DMS114 treated with DMSO at 0.1 percent for 48 hours (cell line): ENCODE measurements around the gene ISCU.
"Not testable (repeated sequence)": the region's sequence is repeated elsewhere in the genome, so short reads cannot be mapped to it uniquely, and the experiment has no call there.

ENCODE experiments used
- DNase-seq: peaks from one replicate; lab custom pipeline; 2025; ENCODE audit not compliant: unreplicated experiment; lab: John Stamatoyannopoulos, UW

ISCU gene

DNA sequence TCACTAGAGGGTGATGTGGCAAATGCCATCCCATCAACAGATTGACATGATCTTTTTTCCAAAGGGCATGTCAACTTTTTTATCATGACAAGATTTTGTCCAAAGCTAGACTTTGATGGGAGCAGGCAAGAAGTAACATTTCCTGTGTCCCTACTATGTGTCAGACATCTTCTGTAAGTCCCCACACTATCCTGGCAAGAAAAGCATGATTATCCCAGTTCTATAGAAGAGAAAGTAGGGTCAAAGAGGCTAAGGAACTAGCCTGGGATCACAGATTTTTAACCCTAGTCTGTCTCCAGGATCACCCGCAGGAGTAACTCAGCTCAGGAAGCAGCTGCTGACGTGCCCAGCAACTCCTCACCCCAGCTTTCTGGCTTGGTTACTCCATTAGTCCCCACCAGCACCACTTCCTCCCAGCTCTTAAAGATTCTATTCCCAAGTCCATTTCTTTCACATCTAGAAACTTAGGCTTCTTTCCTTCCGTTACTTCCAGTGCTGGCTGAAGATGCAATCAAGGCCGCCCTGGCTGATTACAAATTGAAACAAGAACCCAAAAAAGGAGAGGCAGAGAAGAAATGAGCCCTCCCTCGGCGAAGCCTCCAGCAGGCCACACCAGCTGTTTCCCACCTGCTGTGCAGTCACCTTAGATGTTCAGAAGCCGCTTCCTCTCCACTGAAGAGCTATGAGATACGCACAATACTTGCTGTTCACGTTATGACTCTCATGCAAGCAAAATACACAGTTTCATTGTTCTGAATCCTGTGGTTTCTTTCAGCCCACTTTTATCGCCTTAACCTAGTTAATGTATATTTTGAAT lies 6.2 kb downstream of the ISCU start:
- DNase-seq: no peak

DNA sequence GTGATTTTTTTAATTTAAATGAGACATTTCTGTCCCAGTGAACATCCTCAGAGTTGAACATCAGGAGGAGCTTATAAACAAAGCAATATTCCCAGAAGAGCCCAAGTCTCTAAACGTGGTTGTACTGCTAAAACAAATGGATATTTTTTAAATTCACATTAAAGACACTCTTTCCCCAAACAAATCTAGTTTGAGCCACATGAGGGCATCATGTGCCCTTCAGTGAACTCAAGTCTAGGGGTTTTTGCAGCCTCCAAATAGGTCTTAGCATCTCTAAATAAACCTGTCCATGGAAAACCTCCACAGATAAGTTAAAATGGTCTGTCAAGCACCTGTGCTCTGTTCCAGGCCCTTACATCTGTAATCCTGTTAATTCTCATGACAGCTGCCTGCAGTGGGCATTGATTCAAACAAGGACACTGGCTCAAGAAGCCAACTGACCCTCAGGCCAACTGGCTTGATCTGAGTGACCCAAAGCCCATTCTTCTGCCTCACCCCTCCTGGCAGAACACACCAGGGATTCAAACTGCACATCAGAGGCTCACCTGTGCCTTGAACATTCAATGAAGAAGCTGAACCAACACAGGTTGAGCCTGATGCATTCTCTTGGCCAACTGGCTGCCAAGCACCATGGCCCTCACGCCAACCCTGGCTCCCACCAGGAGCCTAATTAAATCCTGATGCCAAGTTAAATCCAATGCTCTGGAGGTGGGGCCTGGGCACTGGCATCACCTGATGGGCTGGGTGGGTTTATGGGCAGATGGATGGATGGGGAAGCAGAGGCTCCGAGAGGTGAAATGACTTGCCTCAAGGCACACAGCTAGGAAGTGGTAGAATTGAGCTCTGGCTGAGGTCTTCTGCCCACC lies 8.6 kb downstream of the ISCU start:
- peak; percentile 12 for DNase-seq

DNA sequence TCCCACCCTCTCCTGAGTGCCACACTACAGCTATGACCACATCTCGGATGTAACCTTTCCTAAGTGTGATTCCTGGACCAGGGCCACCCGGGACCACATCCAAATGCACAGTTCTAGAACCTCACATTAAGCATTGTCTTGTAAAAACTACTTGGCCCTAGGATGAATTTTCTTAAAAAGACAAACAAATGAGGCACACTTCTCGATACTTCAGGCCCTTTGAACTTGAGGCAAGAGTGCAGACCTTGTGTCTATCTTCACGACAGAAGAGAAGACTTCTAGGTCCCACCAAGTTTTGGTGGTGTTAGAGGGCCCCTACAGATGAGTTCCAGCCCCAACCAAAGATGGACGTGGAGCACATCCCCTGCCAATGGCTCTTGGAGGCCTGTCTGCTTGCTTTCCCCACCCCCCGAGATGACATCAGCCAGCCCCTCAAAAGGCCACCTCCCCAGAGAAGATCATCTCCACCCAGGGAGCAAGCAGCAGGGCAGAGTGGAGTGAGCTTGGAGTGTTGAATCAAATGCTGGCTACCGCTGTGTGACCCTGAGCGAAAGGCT lies 9.3 kb downstream of the ISCU start:
- DNase-seq: no peak

DNA sequence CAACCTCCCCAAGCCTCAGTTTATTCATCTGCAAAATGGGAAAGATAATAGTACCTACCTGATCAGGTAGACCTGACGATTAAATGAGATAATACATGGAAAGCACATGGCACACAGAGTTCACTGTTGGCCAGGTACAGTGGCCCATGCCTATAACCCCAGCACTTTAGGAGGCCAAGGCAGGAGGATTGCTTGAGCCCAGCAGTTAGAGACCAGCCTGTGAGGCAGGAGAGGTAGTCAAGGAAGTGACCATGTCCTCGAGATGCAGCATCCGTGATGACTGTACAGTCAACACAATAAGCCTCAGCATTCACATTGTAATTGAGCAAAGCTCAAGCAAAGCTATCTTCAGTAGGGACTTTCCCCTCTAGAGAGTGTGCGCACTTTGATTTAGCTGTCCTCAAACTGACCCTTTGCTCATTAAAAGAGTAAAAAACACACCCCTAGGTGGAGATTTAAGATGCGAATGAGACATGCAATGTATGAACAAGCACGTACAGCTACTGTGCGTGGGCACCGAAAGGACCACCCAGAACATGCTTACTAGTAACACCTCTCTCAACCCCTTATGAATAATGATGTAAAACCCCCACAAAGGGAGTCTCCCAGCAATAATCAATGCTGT lies 9.9 kb downstream of the ISCU start:
- DNase-seq: no peak

GRCh38 chr12:108573317-108573716 lies 10.9 kb downstream of the ISCU start:
- no peak for DNase-seq

GRCh38 chr12:108574276-108574675 lies 11.9 kb downstream of the ISCU start:
- DNase-seq: not testable (repeated sequence)

- no peak for DNase-seq
Measured at GRCh38 chr12:108575199-108575912, 13.0 kb downstream of the ISCU start.

- no peak for DNase-seq
Measured at GRCh38 chr12:108576660-108577234, 14.4 kb downstream of the ISCU start.

DNA sequence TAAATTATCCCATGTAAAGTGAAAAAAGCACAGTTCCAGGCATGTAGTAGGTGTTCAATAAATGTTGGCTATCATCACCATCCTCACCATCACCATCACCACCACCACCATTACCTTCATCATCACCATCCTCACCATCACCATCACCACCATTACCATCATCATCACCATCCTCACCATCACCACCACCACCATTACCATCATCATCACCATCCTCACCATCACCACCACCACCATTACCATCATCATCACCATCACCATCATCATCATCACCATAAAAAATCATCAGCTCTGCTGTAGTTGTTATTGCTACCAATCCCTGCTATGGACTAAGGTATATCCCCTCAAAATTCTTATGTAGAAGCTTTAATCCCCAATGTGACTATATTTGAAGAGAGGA lies 15.1 kb downstream of the ISCU start:
- no peak for DNase-seq

- DNase-seq: no peak
Measured at GRCh38 chr12:108578264-108578663, 15.9 kb downstream of the ISCU start.

DNA sequence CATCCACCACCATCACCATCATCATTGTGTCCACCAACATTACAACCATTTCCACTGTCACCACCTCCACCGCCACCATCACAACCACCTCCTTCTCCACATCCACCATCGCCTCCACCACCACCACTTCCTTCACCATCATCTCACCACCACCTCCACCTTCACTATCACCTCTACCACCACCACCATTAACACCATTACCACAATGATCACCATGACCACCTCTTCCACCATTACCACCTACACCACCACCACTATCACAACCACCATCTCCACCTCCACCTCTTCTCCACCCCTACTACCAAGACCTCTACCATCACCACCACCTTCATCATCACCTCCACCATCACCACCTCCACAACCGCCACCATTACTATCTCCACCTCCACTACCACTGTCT lies 16.4 kb downstream of the ISCU start:
- no peak for DNase-seq

- DNase-seq: no peak
Measured at GRCh38 chr12:108580531-108580930, 18.1 kb downstream of the ISCU start.

DNA sequence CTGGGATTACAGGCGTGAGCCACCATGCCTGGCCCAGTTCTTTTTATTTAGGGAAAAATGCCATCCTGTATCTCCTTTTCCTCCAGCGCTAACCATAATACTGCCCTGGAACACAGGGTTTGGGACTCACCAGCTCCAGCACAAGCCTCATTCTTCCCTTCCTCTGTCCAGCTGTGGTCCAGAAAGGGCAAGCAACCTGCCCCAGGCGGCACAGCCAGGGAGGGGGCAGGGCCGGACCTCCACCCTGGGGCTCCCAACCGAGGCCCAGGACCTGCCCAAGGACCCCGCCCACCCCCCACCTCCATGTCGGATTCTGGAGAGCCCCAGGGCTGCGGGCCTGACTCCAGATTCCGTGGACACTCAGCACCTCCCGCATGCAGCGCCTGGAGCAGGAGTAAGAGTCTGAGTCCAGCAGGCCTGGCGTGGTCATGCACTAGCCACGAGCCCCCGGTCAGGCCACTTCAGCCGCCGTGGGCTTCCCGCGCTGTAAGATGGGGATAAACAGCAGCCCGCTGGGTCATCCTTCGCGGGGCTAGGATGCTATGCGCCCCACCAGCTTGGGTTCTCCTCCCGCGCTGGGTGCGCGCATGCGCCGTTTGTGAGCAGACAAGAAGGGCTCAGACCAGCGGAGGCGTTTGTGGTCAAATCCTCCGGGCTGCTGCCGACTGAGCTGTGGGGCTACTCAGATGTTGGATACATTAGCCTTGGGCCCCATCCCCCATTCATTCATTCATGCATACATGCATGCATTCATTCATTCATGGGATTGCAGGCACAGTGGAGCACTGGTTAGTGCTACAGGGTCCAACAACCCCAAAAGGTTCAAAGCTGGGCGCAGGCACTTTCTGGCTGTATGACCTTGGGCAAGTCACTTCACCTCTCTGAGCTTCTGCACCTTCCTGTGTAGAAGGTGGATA lies 19.2 kb downstream of the ISCU start:
- no peak for DNase-seq

- DNase-seq: no peak
Measured at GRCh38 chr12:108582509-108582908, 20.1 kb downstream of the ISCU start.

DNA sequence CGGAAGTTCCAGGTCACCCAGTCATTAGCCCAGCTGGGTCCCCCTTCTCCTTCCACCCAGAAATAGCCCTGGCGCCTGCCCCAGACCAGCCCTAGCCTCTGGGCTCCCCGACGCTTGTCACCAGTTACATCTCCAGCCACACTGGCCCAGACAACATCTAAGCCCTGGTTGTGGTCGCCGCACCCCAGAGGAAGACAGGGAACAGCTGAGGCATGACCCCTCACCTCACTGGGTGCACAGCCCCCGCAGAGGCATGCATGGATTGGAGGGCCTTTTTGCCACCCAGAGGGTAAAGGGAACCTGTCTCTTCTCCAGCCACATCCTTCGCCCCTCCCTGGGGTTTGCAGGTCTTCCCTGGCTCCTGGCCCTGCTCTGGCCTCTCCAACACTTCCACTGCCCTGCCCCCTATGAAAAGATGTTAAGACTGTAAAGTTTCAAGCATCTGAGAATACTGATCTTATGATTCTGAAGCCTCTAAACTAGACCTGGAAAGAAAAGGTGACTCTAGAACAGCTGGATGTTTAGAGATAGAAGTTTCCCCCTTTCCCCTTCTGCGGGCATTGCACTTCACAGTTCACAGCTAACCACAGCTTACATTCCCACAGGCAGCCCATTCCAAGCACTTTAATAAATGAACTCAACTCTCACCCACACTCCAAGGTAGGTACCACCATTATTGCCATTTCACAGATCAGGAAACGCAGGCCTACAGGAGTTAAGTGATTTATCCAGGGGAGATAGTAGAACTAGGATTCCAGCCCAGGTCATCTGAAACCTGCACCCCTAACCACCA lies 20.8 kb downstream of the ISCU start:
- no peak for DNase-seq

GRCh38 chr12:108583991-108584390 lies 21.6 kb downstream of the ISCU start:
- no peak for DNase-seq

GRCh38 chr12:108584456-108585065 lies 22.2 kb downstream of the ISCU start:
- DNase-seq: no peak

DNA sequence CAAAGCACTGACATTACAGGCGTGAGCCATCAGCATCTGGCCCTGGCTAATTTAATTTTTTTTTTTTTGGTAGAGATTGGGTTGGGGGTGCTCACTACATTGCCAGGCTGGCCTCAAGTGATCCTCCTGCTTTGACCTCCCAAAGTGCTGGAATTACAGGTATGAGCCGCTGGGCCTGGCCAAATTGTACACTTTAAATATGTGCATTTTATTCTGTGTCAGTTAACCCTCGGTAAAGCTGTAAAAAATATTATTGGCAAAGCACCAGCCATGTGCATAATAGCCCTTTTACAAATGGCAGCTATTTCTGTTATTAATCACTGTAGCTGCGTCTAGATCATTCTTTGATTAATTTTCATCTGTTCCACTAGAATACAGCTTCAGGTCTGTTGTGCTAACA lies 23.5 kb downstream of the ISCU start:
- DNase-seq: no peak
